Right lobe of liver (tissue), 4 donors: ENCODE results near the gene LDLRAD1.

ENCODE experiments used
- CTCF ChIP-seq, 4 donors: fragments of 200-600 bp in 3 of 4; fragments of 450-650 bp in 1 of 4; IDR thresholded peaks; one replicate each; pipeline versions ENCODE4 v1.5.1 to v1.8.0; 2016 to 2022; ENCODE audit warnings: antibody characterized with exemption in 4 of 4, mild to moderate bottlenecking in 2 of 4
- POLR2A ChIP-seq: fragments of 450-650 bp; IDR thresholded peaks from one replicate; pipeline ENCODE4 v1.6.1; 2017; ENCODE audit warnings: antibody characterized with exemption, mild to moderate bottlenecking
- donor health status: DM: no; HTN: no; CAD: no.
- donor health status: DM: no; HTN: no; CAD: no.
- donor health status: DM: no; HTN: yes; CAD: no.

DNA sequence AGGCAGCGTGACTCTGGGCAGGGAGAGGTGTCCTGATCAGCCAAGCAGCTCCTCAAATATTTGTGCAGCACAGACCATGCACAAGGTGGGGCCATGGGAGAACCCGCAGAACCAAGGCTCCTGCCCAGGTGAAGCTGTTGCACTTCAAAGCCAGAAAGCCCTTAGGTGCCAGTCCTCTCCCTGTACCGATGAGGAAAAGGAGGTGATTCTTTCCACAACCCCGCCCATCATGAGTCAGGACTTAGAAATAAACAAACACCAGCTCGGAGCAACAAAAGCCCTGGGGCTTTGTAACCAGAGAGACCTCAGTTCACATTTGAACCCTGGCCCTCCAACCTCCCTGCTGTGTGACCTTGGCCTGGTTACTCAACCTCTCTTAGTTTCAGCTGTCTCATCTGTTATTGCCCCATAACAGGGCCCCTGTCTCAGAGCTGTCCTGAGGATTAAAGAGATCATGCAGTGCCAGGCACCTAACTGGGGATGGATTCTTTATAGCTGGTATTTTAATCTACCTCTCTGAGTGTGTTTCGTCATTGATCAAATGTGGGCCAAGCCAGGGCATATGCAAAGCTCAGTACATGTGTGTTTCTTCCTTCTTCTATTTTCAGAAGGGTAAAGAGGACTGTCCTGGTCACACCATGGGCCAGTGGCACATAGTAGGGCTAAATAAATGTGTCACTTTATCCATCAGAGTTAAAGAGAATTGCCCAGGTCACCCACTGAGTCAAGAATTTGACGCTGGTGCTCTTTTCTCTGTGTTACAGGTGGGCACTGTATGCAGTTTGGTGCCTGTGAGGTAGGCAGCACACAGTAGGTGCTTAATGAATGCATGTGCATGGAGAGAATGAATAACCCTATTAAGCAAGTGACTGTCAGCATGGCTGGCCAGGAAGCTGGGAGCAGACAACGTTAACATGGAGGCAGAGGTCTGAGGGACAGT, 1.4 kb downstream of the LDLRAD1 start:
- TF ChIP-seq CTCF (IDR thresholded peaks at IDR 0.05) (no peak), POLR2A (no peak)
